ENCODE results near the gene CD44. TPM values are rescaled to one million over a fixed set of nuclear protein-coding genes. Genes with fewer than 3 reads are reported as not detected.

CD44 gene
- polyA plus RNA-seq, 1 of the 3 experiments (the other 2 are of a cell fraction), result 457 TPM

DNA sequence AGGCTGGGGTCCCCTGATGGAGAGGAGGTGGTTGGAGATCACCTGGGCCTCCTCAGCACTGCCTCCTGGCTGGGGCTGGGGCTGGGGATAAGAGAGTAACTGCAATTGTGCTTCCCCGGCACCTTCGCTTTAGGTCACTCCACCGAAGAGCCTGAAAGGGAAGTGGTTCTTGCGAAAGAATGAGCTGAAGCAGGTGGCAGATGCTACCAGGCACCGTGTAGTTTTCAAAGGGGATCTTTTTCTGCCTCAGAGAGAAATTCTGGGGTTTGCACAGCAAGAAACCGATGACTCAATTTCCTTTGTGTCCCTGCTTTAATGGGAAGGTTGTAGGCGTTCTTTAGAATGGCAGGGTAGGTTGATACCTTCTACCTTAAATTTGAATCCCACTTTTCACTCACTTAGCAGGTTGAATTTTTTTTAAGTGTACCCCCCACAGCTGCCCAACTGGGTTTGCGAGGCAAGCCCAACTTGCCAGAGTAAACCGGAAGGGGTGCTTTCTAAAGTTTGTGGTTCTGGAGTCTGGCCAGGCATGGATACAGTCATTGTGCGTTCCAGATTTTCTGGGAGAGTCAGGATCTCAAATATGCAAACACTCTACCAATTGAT, 5.3 kb downstream of the CD44 start:
- no peaks in the 10 kb centered on the region for H3K27me3 ChIP-seq (ENCODE audit: insufficient read depth)
- TF ChIP-seq CHD2 (IDR thresholded peaks at IDR 0.05; ENCODE audit: low read length, partially characterized antibody) (no peak), FOXJ3 (CRISPR knock-in tag; IDR thresholded peaks at IDR 0.05) (no peak), FOSL2 (IDR thresholded peaks at IDR 0.05; ENCODE audit: borderline replicate concordance, low read depth) (peak; percentile 36), EZH2phosphoT487 (IDR thresholded peaks at IDR 0.05; ENCODE audit: borderline replicate concordance, low read depth) (no peak), RXRA (IDR thresholded peaks at IDR 0.05; ENCODE audit: borderline replicate concordance, low read depth) (peak; percentile 56; the same call in 1 of the 2 replicates), EP300 (IDR thresholded peaks at IDR 0.05; ENCODE audit: borderline replicate concordance in 1 of 2, low read depth in 1 of 2, low read length in 1 of 2) (peak in 1 of 2 experiments; percentile 80; a peak in 2 of 4 replicates), TCF12 (IDR thresholded peaks at IDR 0.05) (peak; percentile 61), POLR2AphosphoS5 (IDR thresholded peaks at IDR 0.05; ENCODE audit: low read depth, low read length) (peak; percentile 33; the same call in 1 of the 2 replicates), RCOR1 (IDR thresholded peaks at IDR 0.05; ENCODE audit: low read length) (no peak), JUND (IDR thresholded peaks at IDR 0.05) (0 out of 2 replicates have a peak, but pooled peaks have one; percentile 33), RFX5 (IDR thresholded peaks at IDR 0.05; ENCODE audit: low read length) (no peak), NRF1 (IDR thresholded peaks at IDR 0.05; ENCODE audit: low read depth, low read length) (no peak), NFIC (IDR thresholded peaks at IDR 0.05; ENCODE audit: borderline replicate concordance) (peak; percentile 91), FOXM1 (IDR thresholded peaks at IDR 0.05; ENCODE audit: low read depth) (no peak)
- TF ChIP-seq, protein P1, sequence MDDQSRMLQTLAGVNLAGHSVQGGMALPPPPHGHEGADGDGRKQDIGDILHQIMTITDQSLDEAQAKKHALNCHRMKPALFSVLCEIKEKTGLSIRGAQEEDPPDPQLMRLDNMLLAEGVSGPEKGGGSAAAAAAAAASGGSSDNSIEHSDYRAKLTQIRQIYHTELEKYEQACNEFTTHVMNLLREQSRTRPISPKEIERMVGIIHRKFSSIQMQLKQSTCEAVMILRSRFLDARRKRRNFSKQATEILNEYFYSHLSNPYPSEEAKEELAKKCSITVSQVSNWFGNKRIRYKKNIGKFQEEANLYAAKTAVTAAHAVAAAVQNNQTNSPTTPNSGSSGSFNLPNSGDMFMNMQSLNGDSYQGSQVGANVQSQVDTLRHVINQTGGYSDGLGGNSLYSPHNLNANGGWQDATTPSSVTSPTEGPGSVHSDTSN (IDR thresholded peaks at IDR 0.05), result 0 out of 2 replicates have a peak, but pooled peaks have one; percentile 13
- H3K4me1 ChIP-seq (ENCODE audit: control insufficient read depth in 1 of 2, insufficient read depth in 2 of 2, low read depth in 1 of 2, low read length in 1 of 2), result peaks cover 13 to 40% of the 10 kb centered on the region in 2 experiments; a peak in 3 of 4 replicates
- H3K79me2 ChIP-seq (ENCODE audit: insufficient read depth), result peaks cover 100% of the 10 kb centered on the region
- H4K20me1 ChIP-seq (ENCODE audit: insufficient read depth), result peaks cover 79% of the 10 kb centered on the region
- H2AFZ ChIP-seq (ENCODE audit: low read depth), result no peak overlapping the region
- ChIA-PET CTCF (no interaction called here), POLR2A (no interaction called here)
- H3K9me3 ChIP-seq, result no peaks in the 10 kb centered on the region
- peak overlapping the region; percentile 99 for H3K9ac ChIP-seq
- peak overlapping the region; percentile 88 for H3K4me2 ChIP-seq
- peaks cover 0 to 34% of the 10 kb centered on the region in 2 experiments for H3K36me3 ChIP-seq (replicated peaks in 1 of 2; ENCODE audit: control insufficient read depth in 1 of 2, insufficient read depth in 2 of 2, low read length in 1 of 2)
- no peak for DNase-seq
- H3K4me3 ChIP-seq (ENCODE audit: low read depth in 2 of 2, low read length in 1 of 2), result peak overlapping the region in 1 of 2 experiments; percentile 36; a peak in 1 of 4 replicates
- 42% methylated on average over 10 of the region's 10 CpGs for WGBS (ENCODE audit: low lambda C conversion rate)
- H3K9me2 ChIP-seq, result no peaks in the 10 kb centered on the region
- peaks cover 45% of the 10 kb centered on the region for H3F3A ChIP-seq (replicated peaks; ENCODE audit: insufficient read depth)
- peak overlapping the region in 1 of 2 experiments; percentile 80; a peak in 3 of 4 replicates for H3K27ac ChIP-seq (ENCODE audit: low read depth in 2 of 2, low read length in 1 of 2)

DNA sequence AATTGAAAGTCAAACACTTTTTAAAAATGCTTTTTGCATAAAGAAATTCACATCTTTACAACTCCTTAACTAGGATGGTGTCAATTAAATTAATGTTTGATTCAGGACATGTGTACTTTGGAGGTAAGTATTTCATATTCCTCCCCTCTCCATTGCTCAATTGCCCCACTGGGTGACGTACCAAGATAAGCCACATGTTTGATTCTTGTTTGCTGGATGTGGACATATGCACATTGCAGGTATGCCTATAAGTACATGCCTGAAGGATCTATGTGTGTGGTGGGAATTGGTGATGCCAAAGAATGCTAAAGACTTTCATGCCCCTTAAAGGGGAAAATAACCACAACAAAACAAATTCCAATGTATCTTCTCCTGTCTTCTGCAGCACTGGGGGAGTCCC, 5.8 kb downstream of the CD44 start:
- H3K36me3 ChIP-seq (replicated peaks in 1 of 2; ENCODE audit: control insufficient read depth in 1 of 2, insufficient read depth in 2 of 2, low read length in 1 of 2), result peaks cover 0 to 38% of the 10 kb centered on the region in 2 experiments
- TF ChIP-seq, protein P2, sequence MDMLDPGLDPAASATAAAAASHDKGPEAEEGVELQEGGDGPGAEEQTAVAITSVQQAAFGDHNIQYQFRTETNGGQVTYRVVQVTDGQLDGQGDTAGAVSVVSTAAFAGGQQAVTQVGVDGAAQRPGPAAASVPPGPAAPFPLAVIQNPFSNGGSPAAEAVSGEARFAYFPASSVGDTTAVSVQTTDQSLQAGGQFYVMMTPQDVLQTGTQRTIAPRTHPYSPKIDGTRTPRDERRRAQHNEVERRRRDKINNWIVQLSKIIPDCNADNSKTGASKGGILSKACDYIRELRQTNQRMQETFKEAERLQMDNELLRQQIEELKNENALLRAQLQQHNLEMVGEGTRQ (IDR thresholded peaks at IDR 0.05; ENCODE audit: borderline replicate concordance, low read depth, low read length), result no peak
- TF ChIP-seq JUND (IDR thresholded peaks at IDR 0.05) (no peak), FOSL2 (IDR thresholded peaks at IDR 0.05; ENCODE audit: borderline replicate concordance, low read depth) (no peak), TAF1 (IDR thresholded peaks at IDR 0.05; ENCODE audit: borderline replicate concordance, low read depth, low read length) (no peak), CHD2 (IDR thresholded peaks at IDR 0.05; ENCODE audit: low read length, partially characterized antibody) (no peak), TEAD4 (IDR thresholded peaks at IDR 0.05; ENCODE audit: borderline replicate concordance, insufficient read depth) (no peak), GABPA (IDR thresholded peaks at IDR 0.05; ENCODE audit: low read depth) (no peak), EP300 (IDR thresholded peaks at IDR 0.05; ENCODE audit: borderline replicate concordance in 1 of 2, low read depth in 1 of 2, low read length in 1 of 2) (no peak)
- TF ChIP-seq, protein P1 (IDR thresholded peaks at IDR 0.05), result no peak
- peak overlapping the region; percentile 88 for H3K4me2 ChIP-seq
- no peaks in the 10 kb centered on the region for H3K9me3 ChIP-seq
- CTCF ChIA-PET, result no interaction called here
- DNase-seq, result no peak
- peak overlapping the region in 1 of 2 experiments; percentile 80; a peak in 2 of 4 replicates for H3K27ac ChIP-seq (ENCODE audit: low read depth in 2 of 2, low read length in 1 of 2)
- POLR2A ChIA-PET, result no interaction called here
- no peaks in the 10 kb centered on the region for H3K9me2 ChIP-seq
- no peak overlapping the region; the same call in 1 of the 2 replicates for H3K9ac ChIP-seq
- 0 out of 4 replicates have a peak overlapping the region, but pooled peaks of 1 of the 2 experiments have one; percentile 36 for H3K4me3 ChIP-seq (ENCODE audit: low read depth in 2 of 2, low read length in 1 of 2)
- no peak overlapping the region for H2AFZ ChIP-seq (ENCODE audit: low read depth)
- H4K20me1 ChIP-seq (ENCODE audit: insufficient read depth), result peaks cover 82% of the 10 kb centered on the region
- H3K79me2 ChIP-seq (ENCODE audit: insufficient read depth), result peaks cover 100% of the 10 kb centered on the region
- H3K4me1 ChIP-seq (ENCODE audit: control insufficient read depth in 1 of 2, insufficient read depth in 2 of 2, low read depth in 1 of 2, low read length in 1 of 2), result peaks cover 8 to 40% of the 10 kb centered on the region in 2 experiments; a peak in 3 of 4 replicates
- peaks cover 45% of the 10 kb centered on the region for H3F3A ChIP-seq (replicated peaks; ENCODE audit: insufficient read depth)
- 92% methylated on average over 1 of the region's 1 CpG for WGBS (ENCODE audit: low lambda C conversion rate)
- no peaks in the 10 kb centered on the region for H3K27me3 ChIP-seq (ENCODE audit: insufficient read depth)
